GDM1 (cell line): ENCODE measurements around the gene CDRT15.
"Not testable (repeated sequence)": the region's sequence is repeated elsewhere in the genome, so short reads cannot be mapped to it uniquely, and the experiment has no call there.

ENCODE experiments used
- DNase-seq: peaks from one replicate; lab custom pipeline; 2025; lab: John Stamatoyannopoulos, UW

CDRT15 gene

DNA sequence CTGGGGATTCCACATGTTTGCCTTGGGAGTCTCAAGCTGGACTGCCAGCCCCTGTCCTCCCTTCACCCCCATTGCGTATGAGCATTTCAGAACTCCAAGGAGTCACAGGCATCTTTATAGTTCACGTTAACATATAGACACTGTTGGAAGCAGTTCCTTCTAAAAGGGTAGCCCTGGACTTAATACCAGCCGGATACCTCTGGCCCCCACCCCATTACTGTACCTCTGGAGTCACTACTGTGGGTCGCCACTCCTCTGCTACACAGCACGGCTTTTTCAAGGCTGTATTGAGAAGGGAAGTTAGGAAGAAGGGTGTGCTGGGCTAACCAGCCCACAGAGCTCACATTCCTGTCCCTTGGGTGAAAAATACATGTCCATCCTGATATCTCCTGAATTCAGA lies 28.9 kb downstream of the CDRT15 start:
- DNase-seq: no peak

DNA sequence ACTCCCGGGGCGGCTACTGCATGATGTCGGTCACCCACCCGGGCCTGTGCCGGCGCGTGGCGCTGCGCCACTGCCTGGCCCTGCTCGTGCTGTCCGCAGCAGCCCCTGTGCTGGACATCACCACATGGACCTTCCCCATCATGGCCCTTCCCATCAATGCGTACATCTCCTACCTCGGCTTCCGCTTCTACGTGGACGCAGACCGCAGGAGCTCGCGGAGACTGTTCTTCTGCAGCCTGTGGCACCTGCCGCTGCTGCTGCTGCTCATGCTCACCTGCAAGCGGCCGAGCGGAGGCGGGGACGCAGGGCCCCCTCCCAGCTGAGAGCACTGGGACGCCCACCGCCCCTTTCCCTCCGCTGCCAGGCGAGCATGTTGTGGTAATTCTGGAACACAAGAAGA lies 29.8 kb downstream of the CDRT15 start:
- no peak for DNase-seq

GRCh38 chr17:14205992-14206461 lies 30.6 kb downstream of the CDRT15 start:
- no peak for DNase-seq

DNA sequence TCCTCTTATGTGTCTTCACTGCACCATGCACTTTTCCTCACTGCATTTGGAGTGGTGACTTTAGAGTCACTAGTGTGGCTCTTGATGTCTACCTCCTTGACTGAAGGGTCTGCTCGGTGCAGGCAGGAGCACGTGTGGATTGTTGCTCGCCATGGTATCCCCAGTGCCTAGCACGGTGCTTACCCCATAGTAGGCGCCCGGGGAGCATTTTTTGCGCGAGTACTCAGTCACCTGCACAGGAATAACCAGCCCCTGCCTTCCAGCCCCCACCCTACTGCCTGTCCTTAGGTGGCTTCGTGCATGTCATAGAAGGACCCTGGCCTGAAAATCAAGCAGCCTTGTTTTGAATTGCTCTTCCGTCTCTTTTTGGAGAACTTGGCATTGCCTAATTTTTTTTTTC lies 31.3 kb downstream of the CDRT15 start:
- no peak for DNase-seq

GRCh38 chr17:14204546-14204945 lies 32.1 kb downstream of the CDRT15 start:
- no peak for DNase-seq

- DNase-seq: no peak
Measured at GRCh38 chr17:14204084-14204483, 32.6 kb downstream of the CDRT15 start.

DNA sequence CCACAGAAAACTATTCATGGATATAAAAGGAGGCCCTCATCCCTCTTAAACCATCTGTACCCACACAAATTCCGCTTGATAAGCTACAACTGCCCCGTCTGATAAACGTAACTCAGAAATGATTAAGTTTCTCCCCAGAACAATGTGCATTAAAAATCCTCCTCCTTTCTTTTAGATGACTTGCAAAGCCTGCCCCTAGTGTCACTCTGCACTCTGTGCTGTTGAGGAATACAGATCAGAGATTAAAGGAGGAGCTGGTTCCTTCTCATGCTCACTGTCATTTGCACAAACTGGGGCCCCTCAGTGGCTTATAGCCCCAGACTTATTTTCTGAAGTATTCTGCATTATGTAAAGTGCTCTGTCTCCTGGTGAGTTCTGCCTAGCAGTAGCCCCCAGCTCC lies 33.3 kb downstream of the CDRT15 start:
- DNase-seq: no peak

DNA sequence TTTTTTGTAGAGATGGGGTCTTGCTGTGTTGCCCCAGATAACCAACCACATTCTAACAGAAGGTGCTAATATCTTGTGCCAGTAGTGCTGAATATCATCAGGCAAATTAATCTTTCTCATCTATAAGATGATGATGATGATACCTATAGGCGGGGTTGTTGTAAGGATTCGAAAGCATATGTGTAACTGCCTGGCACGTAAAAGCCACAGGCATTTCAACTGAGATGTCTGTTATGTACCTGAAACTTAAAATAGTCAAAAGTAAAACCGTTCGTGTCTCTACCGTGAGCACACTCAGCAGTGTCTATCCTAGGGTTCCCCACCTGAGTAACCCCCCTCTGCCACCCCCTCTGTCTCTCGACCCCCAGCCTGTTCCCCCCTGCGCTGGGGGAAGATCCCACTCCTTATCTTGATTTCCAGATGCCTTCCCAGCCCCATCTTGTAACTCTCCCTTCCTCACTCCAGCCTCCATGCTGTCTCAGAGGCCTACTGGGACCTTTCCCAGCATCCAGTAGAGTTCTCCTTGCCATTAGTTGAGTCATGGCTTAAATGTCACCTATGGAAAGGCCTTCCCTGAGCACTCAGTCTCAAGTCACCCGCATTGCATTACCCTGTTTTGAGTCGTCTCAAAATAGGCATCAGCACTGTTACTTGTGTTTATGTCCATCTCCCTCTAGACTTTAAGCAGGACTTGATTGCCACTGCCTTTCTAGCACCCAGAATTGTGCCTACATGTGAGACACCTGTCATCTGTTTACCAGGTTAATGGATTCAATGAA lies 34.1 kb downstream of the CDRT15 start:
- DNase-seq: no peak

DNA sequence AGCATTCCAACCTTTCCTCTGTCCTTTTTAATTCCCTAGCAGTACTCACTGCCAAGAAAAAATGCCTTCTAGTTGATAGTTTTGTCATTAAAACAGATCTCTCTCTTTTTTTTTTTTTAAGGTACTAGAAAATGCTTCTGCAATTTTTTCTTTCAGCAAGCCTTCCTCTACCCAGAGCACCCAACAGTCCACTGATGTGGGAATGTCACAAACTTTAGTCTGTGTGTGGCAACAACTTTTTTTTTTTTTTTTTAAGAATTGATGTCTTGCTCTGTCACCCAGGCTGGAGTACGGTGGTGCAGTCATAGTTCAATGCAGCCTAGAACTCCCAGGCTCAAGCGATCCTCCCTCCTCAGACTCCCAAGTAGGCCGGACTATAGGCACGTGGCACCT lies 34.7 kb downstream of the CDRT15 start:
- no peak for DNase-seq

GRCh38 chr17:14201021-14201987 lies 35.4 kb downstream of the CDRT15 start:
- no peak for DNase-seq

GRCh38 chr17:14200354-14200753 lies 36.3 kb downstream of the CDRT15 start:
- DNase-seq: no peak

- no peak for DNase-seq
Measured at GRCh38 chr17:14199601-14200000, 37.1 kb downstream of the CDRT15 start.

DNA sequence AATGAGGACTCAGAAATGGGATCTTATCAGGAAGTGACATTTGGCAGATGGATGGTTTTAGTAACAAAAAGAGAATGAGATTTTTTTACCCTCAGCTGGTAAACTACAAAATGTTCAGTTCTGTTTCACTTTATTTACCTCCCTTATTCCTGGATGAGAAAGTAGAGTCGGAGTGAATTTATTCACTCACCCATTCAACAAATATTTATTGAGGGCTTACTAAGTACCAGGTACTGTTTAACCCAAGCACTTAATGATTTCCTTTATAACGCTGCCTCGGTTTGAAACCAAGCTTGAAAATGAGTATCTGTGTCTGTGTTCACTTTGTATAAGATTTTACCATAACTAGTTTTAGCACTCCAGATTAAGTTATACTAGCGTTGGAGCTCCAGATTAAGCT lies 38.1 kb downstream of the CDRT15 start:
- no peak for DNase-seq

GRCh38 chr17:14198013-14198412 lies 38.6 kb downstream of the CDRT15 start:
- DNase-seq: no peak

GRCh38 chr17:14197586-14197985 lies 39.1 kb downstream of the CDRT15 start:
- DNase-seq: no peak

DNA sequence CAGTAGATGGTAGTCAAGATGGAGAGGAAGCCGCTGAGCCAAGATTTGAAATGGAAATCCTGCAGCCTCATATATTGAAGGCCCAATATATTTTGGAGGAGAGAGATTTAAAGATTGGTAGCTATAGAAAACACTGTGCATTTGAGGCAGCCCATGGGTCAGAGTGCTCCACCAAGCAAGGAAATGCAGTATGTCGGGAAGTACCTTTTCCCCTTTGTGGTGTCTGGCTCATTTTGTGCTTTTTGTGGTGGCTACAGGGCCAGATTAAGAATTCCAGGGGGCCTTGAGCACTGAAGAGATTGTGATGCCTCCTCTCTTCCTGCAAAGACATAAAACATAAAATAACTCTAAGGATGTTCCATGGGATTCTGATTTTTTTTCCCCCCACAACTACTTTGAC lies 39.6 kb downstream of the CDRT15 start:
- no peak for DNase-seq

GRCh38 chr17:14196377-14196997 lies 40.2 kb downstream of the CDRT15 start:
- DNase-seq: no peak

DNA sequence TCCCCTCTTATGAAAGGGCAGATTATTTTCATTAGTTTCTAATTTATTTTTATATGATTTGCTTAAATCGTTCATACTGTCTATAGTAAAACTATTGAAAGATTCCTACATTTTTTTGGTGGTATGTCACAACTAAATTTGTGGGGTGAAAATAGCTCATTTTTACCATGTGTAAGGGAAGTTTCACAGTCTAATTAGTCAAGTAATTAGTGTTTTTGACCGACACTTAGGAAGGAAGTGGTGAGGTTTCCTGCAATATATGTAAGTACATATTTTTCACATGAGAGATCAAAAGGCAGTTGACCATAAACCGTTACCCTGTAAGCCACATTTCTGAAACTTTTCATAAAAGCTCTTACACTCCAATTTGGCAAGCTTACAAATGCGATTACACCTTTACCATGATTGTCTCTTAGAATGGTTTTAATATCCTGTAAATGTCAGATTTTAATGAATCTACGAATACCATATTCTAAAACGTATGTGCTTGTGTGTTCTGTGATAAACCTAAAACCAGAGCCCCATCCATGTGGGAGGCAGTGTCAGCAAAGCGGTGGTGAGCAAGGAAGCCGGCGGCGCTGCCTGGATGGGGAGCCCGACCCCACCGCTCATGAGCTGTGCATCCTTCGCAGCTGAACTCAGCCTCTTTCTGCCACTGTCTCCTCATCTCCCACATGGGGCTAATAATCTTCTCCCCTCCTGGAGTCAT lies 43.9 kb downstream of the CDRT15 start:
- not testable (repeated sequence) for DNase-seq

GRCh38 chr17:14192039-14192438 lies 44.6 kb downstream of the CDRT15 start:
- not testable (repeated sequence) for DNase-seq

- not testable (repeated sequence) for DNase-seq
Measured at GRCh38 chr17:14191469-14191868, 45.2 kb downstream of the CDRT15 start.

DNA sequence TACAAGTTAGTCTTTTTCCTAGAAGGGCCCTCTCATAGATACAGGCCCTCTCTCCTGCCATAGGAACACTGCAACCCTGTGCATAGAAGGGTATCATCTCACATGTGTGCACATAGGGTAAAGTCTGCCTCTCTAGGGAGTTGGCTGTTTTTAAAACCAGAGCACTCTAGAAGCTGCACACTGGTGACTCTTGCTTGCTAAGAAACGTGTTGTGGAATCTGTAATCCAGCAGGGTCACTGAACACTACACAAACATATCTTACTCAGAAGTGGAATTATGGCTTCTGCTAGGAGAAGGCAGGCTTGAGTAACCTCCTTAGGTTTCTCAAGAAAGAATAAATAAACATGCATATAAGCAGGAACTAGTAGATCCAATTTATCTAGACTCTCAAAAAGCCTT lies 45.9 kb downstream of the CDRT15 start:
- DNase-seq: not testable (repeated sequence)

GRCh38 chr17:14186443-14186842 lies 50.2 kb downstream of the CDRT15 start:
- DNase-seq: not testable (repeated sequence)
